LoVo (cell line): ENCODE measurements around the gene FNDC3B.
A peak's percentile ranks its signal among the peaks of the same experiment; 100 is the strongest.

Experiments used
- DNase-seq: peaks from one replicate; pipeline ENCODE4 v3.0.0-alpha.2; 2016; ENCODE audit warnings: low spot score

Gene FNDC3B

GRCh38 chr3:172397716-172398405 lies 358.5 kb downstream of the FNDC3B start:
- no peak for DNase-seq

- DNase-seq: no peak
These were observed 359.1 kb downstream of the FNDC3B start for GRCh38 chr3:172398484-172398883.

- DNase-seq: no peak
These were observed 362.7 kb downstream of the FNDC3B start for GRCh38 chr3:172402090-172402489.

GRCh38 chr3:172402892-172403643 lies 363.7 kb downstream of the FNDC3B start:
- DNase-seq: no peak

GRCh38 chr3:172404237-172404962 lies 365.0 kb downstream of the FNDC3B start:
- no peak for DNase-seq

GRCh38 chr3:172405914-172406313 lies 366.5 kb downstream of the FNDC3B start:
- DNase-seq: no peak

GRCh38 chr3:172407872-172408271 lies 368.5 kb downstream of the FNDC3B start:
- DNase-seq: no peak

- no peak for DNase-seq
These were observed 371.5 kb downstream of the FNDC3B start for GRCh38 chr3:172410702-172411477.

- no peak for DNase-seq
These were observed 372.1 kb downstream of the FNDC3B start for GRCh38 chr3:172411478-172411947.

GRCh38 chr3:172415323-172415722 lies 375.9 kb downstream of the FNDC3B start:
- DNase-seq: no peak

GRCh38 chr3:172437713-172438112 lies 398.3 kb downstream of the FNDC3B start:
- DNase-seq: no peak

- no peak for DNase-seq
These were observed 398.8 kb downstream of the FNDC3B start for GRCh38 chr3:172438186-172438585.

GRCh38 chr3:172441581-172441980 lies 402.2 kb downstream of the FNDC3B start:
- DNase-seq: no peak

GRCh38 chr3:172442606-172443005 lies 403.2 kb downstream of the FNDC3B start:
- no peak for DNase-seq

- no peak for DNase-seq
These were observed 405.4 kb downstream of the FNDC3B start for GRCh38 chr3:172444821-172445220.

GRCh38 chr3:172446198-172446597 lies 406.8 kb downstream of the FNDC3B start:
- peak; percentile 40 for DNase-seq

GRCh38 chr3:172447611-172448579 lies 408.5 kb downstream of the FNDC3B start, which contains the start of gene GHSR:
Gene GHSR, minus strand, starts transcription at chr3:172448456. Its CDS starts 43 bp downstream, at chr3:172448413.
- no peak for DNase-seq

GRCh38 chr3:172448661-172449465 lies 409.5 kb downstream of the FNDC3B start:
- no peak for DNase-seq

GRCh38 chr3:172449466-172450149 lies 410.2 kb downstream of the FNDC3B start:
- DNase-seq: no peak
